B cell (primary cell): Measurements from ENCODE around the gene TLR10. TPM values are rescaled to one million over a fixed set of nuclear protein-coding genes. Genes with fewer than 3 reads are reported as not detected.
A peak's percentile ranks its signal among the peaks of the same experiment; 100 is the strongest.

Experiments
- ATAC-seq: fragments of 200-7000 bp; cut with Tn5 transposase; one replicate; pipeline ENCODE4 v1.10.0; 2021; ENCODE audit warnings: low read depth, mild to moderate bottlenecking, moderate number of reproducible peaks, moderate library complexity
- CTCF ChIA-PET: fragments of 350-600 bp; sonication (Branson Sonifier 250); formaldehyde crosslinking; loops from one replicate; lab custom pipeline; 2021; ENCODE audit warnings: antibody characterized with exemption, inconsistent platforms; lab: Charles Lee
- POLR2A ChIA-PET: fragments of 350-600 bp; sonication (Branson Sonifier 250); formaldehyde crosslinking; loops from one replicate; lab custom pipeline; 2021; ENCODE audit warnings: antibody characterized with exemption; lab: Charles Lee
- DNase-seq: peaks from one replicate; pipeline ENCODE4 v3.0.0; 2013
- H2AFZ ChIP-seq: 2 replicates; pipeline ENCODE4 v1.6.1; 2012; ENCODE audit warnings: mild to moderate bottlenecking, low read depth, low read length; ENCODE audit not compliant: insufficient read depth, poor library complexity, severe bottlenecking
- H3K27ac ChIP-seq, 2 donors: 1 replicate in 1 of 2; 2 replicates in 1 of 2; pipeline ENCODE4 v1.5.1; 2012 to 2013; ENCODE audit warnings: low read length in 2 of 2, mild to moderate bottlenecking in 2 of 2, moderate library complexity in 1 of 2
- H3K27me3 ChIP-seq, 4 experiments: fragments of 200-600 bp in 1 of 4; sonication (generic) in 1 of 4; replicated peaks in 1 of 4; 1 replicate in 2 of 4; 2 replicates in 2 of 4; pipeline versions ENCODE4 v1.6.1 to v1.7.0; 2013 to 2016; ENCODE audit warnings: low read length in 3 of 4, mild to moderate bottlenecking in 2 of 4, mixed read lengths in 1 of 4, moderate library complexity in 1 of 4; ENCODE audit not compliant: insufficient read depth in 4 of 4, control insufficient read depth in 3 of 4; ENCODE audit errors: control extremely low read depth in 1 of 4
- H3K36me3 ChIP-seq, 2 experiments: replicated peaks in 1 of 2; 1 replicate in 1 of 2; 2 replicates in 1 of 2; pipeline versions ENCODE4 v1.6.1 to v1.7.1; 2013; ENCODE audit warnings: low read length in 1 of 2; ENCODE audit not compliant: insufficient read depth in 2 of 2, control insufficient read depth in 1 of 2; ENCODE audit errors: control extremely low read depth in 1 of 2, extremely low read depth in 1 of 2
- H3K4me1 ChIP-seq, 2 donors: fragments of 200-600 bp in 1 of 2; sonication (generic) in 1 of 2; 1 replicate in 1 of 2; 2 replicates in 1 of 2; pipeline versions ENCODE4 v1.5.1 to v1.6.1; 2013 to 2017; ENCODE audit warnings: low read length in 2 of 2; ENCODE audit not compliant: control insufficient read depth in 2 of 2, insufficient read depth in 2 of 2
- H3K4me2 ChIP-seq: replicated peaks from 2 replicates; pipeline ENCODE3; 2012; ENCODE audit warnings: mild to moderate bottlenecking, low read depth, low read length; ENCODE audit not compliant: poor library complexity, severe bottlenecking
- H3K4me3 ChIP-seq, 5 experiments: fragments of 200-600 bp in 1 of 5; sonication (generic) in 1 of 5; 1 replicate in 3 of 5; 2 replicates in 2 of 5; pipeline versions ENCODE4 v1.5.1 to v1.7.0; 2011 to 2016; ENCODE audit warnings: low read length in 4 of 5, mild to moderate bottlenecking in 4 of 5, low read depth in 2 of 5, control low read depth in 1 of 5, moderate library complexity in 1 of 5; ENCODE audit not compliant: insufficient read depth in 1 of 5; ENCODE audit errors: control extremely low read depth in 1 of 5, extremely low read depth in 1 of 5
- H3K79me2 ChIP-seq: fragments of 200-600 bp; sonication (generic); one replicate; pipeline ENCODE4 v1.6.0; 2016; ENCODE audit warnings: low read length; ENCODE audit not compliant: control insufficient read depth, insufficient read depth
- H3K9ac ChIP-seq: fragments of 200-600 bp; sonication (generic); 2 replicates; pipeline ENCODE4 v1.6.1; 2017; ENCODE audit warnings: mild to moderate bottlenecking, low read length, moderate library complexity
- H3K9me3 ChIP-seq, 3 donors: one replicate each; pipeline versions ENCODE4 v1.6.1 to v1.7.1; 2013; ENCODE audit warnings: low read length in 2 of 3; ENCODE audit not compliant: control insufficient read depth in 2 of 3, insufficient read depth in 1 of 3; ENCODE audit errors: control extremely low read depth in 1 of 3
- H4K20me1 ChIP-seq: 2 replicates; pipeline ENCODE4 v1.6.0; 2012; ENCODE audit warnings: mild to moderate bottlenecking, low read length; ENCODE audit not compliant: insufficient read depth, control insufficient read depth, poor library complexity, severe bottlenecking
- H3K27ac Mint-ChIP-seq: one replicate; pipeline ENCODE4 v1.8.0; 2021; ENCODE audit warnings: mixed read lengths
- H3K27me3 Mint-ChIP-seq: one replicate; pipeline ENCODE4 v1.8.0; 2021; ENCODE audit warnings: mixed read lengths
- H3K4me1 Mint-ChIP-seq: one replicate; pipeline ENCODE4 v1.8.0; 2021; ENCODE audit warnings: mixed read lengths
- H3K4me3 Mint-ChIP-seq: one replicate; pipeline ENCODE4 v1.8.0; 2021; ENCODE audit warnings: mixed read lengths
- H3K9me3 Mint-ChIP-seq: one replicate; pipeline ENCODE4 v1.8.0; 2022; ENCODE audit warnings: mixed read lengths; ENCODE audit not compliant: insufficient read depth
- CTCF ChIP-seq: fragments of 200-600 bp; IDR thresholded peaks from one replicate; pipeline ENCODE4 v1.8.0; 2022; ENCODE audit warnings: antibody characterized with exemption, mild to moderate bottlenecking
- EZH2 ChIP-seq: IDR thresholded peaks from 2 replicates; pipeline ENCODE4 v1.6.1; 2012; ENCODE audit warnings: borderline replicate concordance, low read depth, mild to moderate bottlenecking, moderate library complexity, low read length; ENCODE audit not compliant: insufficient read depth, poor library complexity, severe bottlenecking
- WGBS: methylation state at CpG from one replicate; pipeline ENCODE4 v1.1.5; 2013; ENCODE audit warnings: missing lambda C conversion rate; ENCODE audit not compliant: insufficient coverage; 5-methylcytosine and 5-hydroxymethylcytosine counted together
- intact Hi-C: fragments of 100-400 bp; cut with micrococcal nuclease; formaldehyde crosslinking; loops from one replicate; pipeline ENCODE4 v1.10.0; 2022
- polyA plus RNA-seq: library from polyadenylated mRNA; depleted of rRNA; stranded (reverse); fragments of >200 nt; gene quantifications from 2 replicates; pipeline ENCODE4 v1.2.3, GENCODE V29; 2012
- total RNA-seq, 2 donors: library from RNA; stranded (reverse); fragments of 120-200 nt in 1 of 2; gene quantifications; 1 replicate in 1 of 2; 2 replicates in 1 of 2; pipeline versions ENCODE4 v1.2.3 to v1.2.4, GENCODE V29; 2013 to 2022

The TLR10 gene
- total and polyA plus RNA-seq, 2 donors (not counting 1 experiment from before 2014, with no cell fraction given): 48.0 to 51.5 TPM

GRCh38 chr4:38791010-38791409, 8.2 kb upstream of the TLR10 start:
- no peaks in the 10 kb centered on the region for H3K27me3 Mint-ChIP-seq
- peak overlapping the region in 1 of 5 experiments; percentile 11 for H3K4me3 ChIP-seq
- H3K4me1 ChIP-seq: peaks cover 3 to 8% of the 10 kb centered on the region in 2 donors
- no peaks in the 10 kb centered on the region for H4K20me1 ChIP-seq
- peak overlapping the region in 1 of 2 donors; percentile 42 for H3K27ac ChIP-seq
- ATAC-seq: no peak
- ChIA-PET POLR2A (interaction anchor here (0.7 to 1.2 kb wide), 2 partner anchors 8 to 13 kb away, joined by 3 read pairs; partner anchors contain the start of gene TLR10), CTCF (interaction anchor here (1.0 to 5.5 kb wide), 4 partner anchors 9 to 612 kb away, joined by 3 to 36 read pairs (median 23); partner anchors contain the start of genes TLR1 and TLR10)
- peaks cover 11 to 16% of the 10 kb centered on the region in 2 experiments for H3K36me3 ChIP-seq
- no peak for TF ChIP-seq CTCF
- no peak for TF ChIP-seq EZH2
- intact Hi-C loops: no loop called here
- no peak overlapping the region for H3K4me3 Mint-ChIP-seq
- H3K9ac ChIP-seq: no peak overlapping the region
- H3K79me2 ChIP-seq: no peaks in the 10 kb centered on the region
- peaks cover 13% of the 10 kb centered on the region for H3K9me3 Mint-ChIP-seq
- no peak overlapping the region for H3K27ac Mint-ChIP-seq
- no peak overlapping the region for H2AFZ ChIP-seq
- H3K9me3 ChIP-seq: peaks cover 5 to 42% (median 13%) of the 10 kb centered on the region in 3 donors
- DNase-seq: no peak
- WGBS: 80% methylated on average over 1 of the region's 2 CpGs
- H3K4me2 ChIP-seq: no peak overlapping the region
- peaks cover 12% of the 10 kb centered on the region for H3K4me1 Mint-ChIP-seq
- H3K27me3 ChIP-seq: no peaks in the 10 kb centered on the region

- DNase-seq (no peak), ATAC-seq (no peak)
- Histone ChIP-seq H3K9ac (no peak overlapping the region), H3K4me3 (no peak overlapping the region), H2AFZ (no peak overlapping the region), H3K9me3 (peaks cover 2 to 27% (median 14%) of the 10 kb centered on the region in 3 donors), H3K27me3 (no peaks in the 10 kb centered on the region), H3K79me2 (peaks cover 10% of the 10 kb centered on the region), H3K36me3 (peaks cover 0 to 4% of the 10 kb centered on the region in 2 experiments), H3K27ac (no peak overlapping the region), H4K20me1 (no peaks in the 10 kb centered on the region), H3K4me1 (peaks cover 8 to 20% of the 10 kb centered on the region in 2 donors), H3K4me2 (no peak overlapping the region)
- Mint-ChIP-seq H3K9me3 (peaks cover 7% of the 10 kb centered on the region), H3K27me3 (no peaks in the 10 kb centered on the region), H3K4me1 (peaks cover 31% of the 10 kb centered on the region), H3K4me3 (no peak overlapping the region), H3K27ac (no peak overlapping the region)
- ChIA-PET CTCF (interaction anchor here (1.4 to 5.5 kb wide), 3 partner anchors 9 to 30 kb away, joined by 3 to 36 read pairs (median 28); partner anchors contain the start of gene TLR1), POLR2A (no interaction called here)
- intact Hi-C loops: loop anchor here (10.0 kb wide), 1 partner anchor 124 kb away; the partner anchor contains the start of gene KLF3
- no peak for TF ChIP-seq CTCF
- no peak for TF ChIP-seq EZH2
- WGBS: no CpG with 5 or more reads among the region's 1 CpG
Observed at GRCh38 chr4:38788317-38788716, 5.5 kb upstream of the TLR10 start.
